Neural crest cell (in vitro differentiated cells): ENCODE results near the gene MAP4K1. TPM values are rescaled to one million over a fixed set of nuclear protein-coding genes. Genes with fewer than 3 reads are reported as not detected.
A peak's percentile ranks its signal among the peaks of the same experiment; 100 is the strongest.

Experiments used
- DNase-seq: peaks from one replicate; pipeline ENCODE4 v3.0.0; 2021; ENCODE audit warnings: low read depth, mixed read lengths, low spot score
- H3K27ac Mint-ChIP-seq: one replicate; pipeline ENCODE4 v1.8.0; 2021; ENCODE audit warnings: mild to moderate bottlenecking, mixed read lengths; ENCODE audit not compliant: unreplicated experiment
- H3K27me3 Mint-ChIP-seq: 2 replicates; pipeline ENCODE4 v1.8.0; 2021; ENCODE audit warnings: low read depth, mild to moderate bottlenecking, mixed read lengths
- H3K36me3 Mint-ChIP-seq: 2 replicates; pipeline ENCODE4 v1.8.0; 2021; ENCODE audit warnings: low read depth, mild to moderate bottlenecking, mixed read lengths
- H3K4me1 Mint-ChIP-seq: 2 replicates; pipeline ENCODE4 v1.8.0; 2021; ENCODE audit warnings: mixed read lengths
- H3K4me3 Mint-ChIP-seq: one replicate; pipeline ENCODE4 v1.8.0; 2021; ENCODE audit warnings: mild to moderate bottlenecking, mixed read lengths
- H3K9me3 Mint-ChIP-seq: 2 replicates; pipeline ENCODE4 v1.8.0; 2021; ENCODE audit warnings: mixed read lengths
- total RNA-seq: library from RNA; stranded (reverse); gene quantifications from 2 replicates; pipeline ENCODE4 v1.2.1, GENCODE V29; 2021
- TF ChIP-seq, protein P1 (sequence below): fragments of 200-600 bp; sonication (generic); conservative IDR thresholded peaks from 2 replicates; pipeline ENCODE4 v1.5.0; 2021; ENCODE audit warnings: antibody characterized with exemption, mild to moderate bottlenecking

Gene MAP4K1
- total RNA-seq, 1 donor from 2014 or later: 3.4 TPM

DNA sequence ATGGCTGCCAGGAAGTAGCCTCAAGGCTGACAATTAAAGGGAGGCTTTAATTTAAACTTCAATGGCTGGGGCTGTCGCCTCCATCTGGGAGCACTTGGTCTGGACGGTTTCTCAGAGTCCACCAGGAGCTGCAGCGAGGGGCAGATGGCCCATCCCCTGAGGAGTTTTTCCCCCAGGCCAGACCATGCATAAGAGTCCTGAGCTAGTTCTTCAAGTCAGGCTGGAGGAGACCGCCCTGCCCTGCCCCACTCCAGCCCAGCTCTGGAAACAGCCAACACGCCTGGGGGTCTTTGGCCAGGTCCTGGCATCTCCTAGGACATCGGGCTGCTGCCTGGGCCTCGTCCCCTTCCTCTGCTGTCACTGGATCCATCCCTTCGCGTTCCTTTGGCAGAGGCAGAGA lies 24.4 kb upstream of the MAP4K1 start:
- TF ChIP-seq, protein P1, sequence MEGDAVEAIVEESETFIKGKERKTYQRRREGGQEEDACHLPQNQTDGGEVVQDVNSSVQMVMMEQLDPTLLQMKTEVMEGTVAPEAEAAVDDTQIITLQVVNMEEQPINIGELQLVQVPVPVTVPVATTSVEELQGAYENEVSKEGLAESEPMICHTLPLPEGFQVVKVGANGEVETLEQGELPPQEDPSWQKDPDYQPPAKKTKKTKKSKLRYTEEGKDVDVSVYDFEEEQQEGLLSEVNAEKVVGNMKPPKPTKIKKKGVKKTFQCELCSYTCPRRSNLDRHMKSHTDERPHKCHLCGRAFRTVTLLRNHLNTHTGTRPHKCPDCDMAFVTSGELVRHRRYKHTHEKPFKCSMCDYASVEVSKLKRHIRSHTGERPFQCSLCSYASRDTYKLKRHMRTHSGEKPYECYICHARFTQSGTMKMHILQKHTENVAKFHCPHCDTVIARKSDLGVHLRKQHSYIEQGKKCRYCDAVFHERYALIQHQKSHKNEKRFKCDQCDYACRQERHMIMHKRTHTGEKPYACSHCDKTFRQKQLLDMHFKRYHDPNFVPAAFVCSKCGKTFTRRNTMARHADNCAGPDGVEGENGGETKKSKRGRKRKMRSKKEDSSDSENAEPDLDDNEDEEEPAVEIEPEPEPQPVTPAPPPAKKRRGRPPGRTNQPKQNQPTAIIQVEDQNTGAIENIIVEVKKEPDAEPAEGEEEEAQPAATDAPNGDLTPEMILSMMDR: no peak
- Mint-ChIP-seq H3K4me1 (peaks cover 8% of the 10 kb centered on the region), H3K27ac (no peak overlapping the region), H3K27me3 (no peaks in the 10 kb centered on the region), H3K36me3 (no peaks in the 10 kb centered on the region), H3K9me3 (no peaks in the 10 kb centered on the region), H3K4me3 (peak overlapping the region; percentile 57)
- DNase-seq: no peak

GRCh38 chr19:38640368-38640767 lies 22.6 kb upstream of the MAP4K1 start:
- H3K27ac Mint-ChIP-seq: peak overlapping the region; percentile 27

GRCh38 chr19:38639679-38640078 lies 21.9 kb upstream of the MAP4K1 start:
- DNase-seq: no peak
- H3K27me3 Mint-ChIP-seq: no peaks in the 10 kb centered on the region
- H3K9me3 Mint-ChIP-seq: no peaks in the 10 kb centered on the region
- H3K27ac Mint-ChIP-seq: no peak overlapping the region
- H3K4me1 Mint-ChIP-seq: peaks cover 11% of the 10 kb centered on the region
- H3K36me3 Mint-ChIP-seq: peaks cover 2% of the 10 kb centered on the region
- TF ChIP-seq, protein P1: no peak
- H3K4me3 Mint-ChIP-seq: no peak overlapping the region

More at GRCh38 chr19:38640368-38640767, 22.6 kb upstream of the MAP4K1 start:
- H3K36me3 Mint-ChIP-seq: no peaks in the 10 kb centered on the region
- H3K9me3 Mint-ChIP-seq: no peaks in the 10 kb centered on the region
- no peaks in the 10 kb centered on the region for H3K27me3 Mint-ChIP-seq
- TF ChIP-seq, protein P1: no peak
- peaks cover 9% of the 10 kb centered on the region for H3K4me1 Mint-ChIP-seq
- no peak overlapping the region for H3K4me3 Mint-ChIP-seq
- no peak for DNase-seq

DNA sequence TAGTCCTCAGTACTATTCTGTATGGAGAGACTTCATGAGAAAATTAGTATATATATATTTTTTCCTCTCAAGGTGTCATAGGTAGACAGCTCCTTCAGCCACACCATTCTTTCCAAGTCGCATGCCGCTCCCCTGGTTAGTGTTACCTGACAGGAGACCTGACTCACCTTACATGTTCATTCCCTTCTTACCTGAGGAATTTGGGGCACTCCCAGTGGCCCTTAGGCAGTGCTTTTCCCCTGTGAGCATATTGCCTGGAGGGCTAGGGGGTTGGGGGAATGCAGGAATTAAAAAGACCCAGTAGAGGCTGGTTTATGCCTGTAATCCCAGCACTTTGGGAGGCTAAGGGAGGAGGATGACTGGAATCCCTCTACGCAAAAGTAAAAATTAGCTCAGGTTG lies 20.7 kb upstream of the MAP4K1 start:
- Mint-ChIP-seq H3K27ac (no peak overlapping the region), H3K36me3 (peaks cover 2% of the 10 kb centered on the region), H3K9me3 (no peaks in the 10 kb centered on the region), H3K4me3 (no peak overlapping the region), H3K27me3 (no peaks in the 10 kb centered on the region), H3K4me1 (peaks cover 12% of the 10 kb centered on the region)
- DNase-seq: no peak
- TF ChIP-seq, protein P1: no peak

DNA sequence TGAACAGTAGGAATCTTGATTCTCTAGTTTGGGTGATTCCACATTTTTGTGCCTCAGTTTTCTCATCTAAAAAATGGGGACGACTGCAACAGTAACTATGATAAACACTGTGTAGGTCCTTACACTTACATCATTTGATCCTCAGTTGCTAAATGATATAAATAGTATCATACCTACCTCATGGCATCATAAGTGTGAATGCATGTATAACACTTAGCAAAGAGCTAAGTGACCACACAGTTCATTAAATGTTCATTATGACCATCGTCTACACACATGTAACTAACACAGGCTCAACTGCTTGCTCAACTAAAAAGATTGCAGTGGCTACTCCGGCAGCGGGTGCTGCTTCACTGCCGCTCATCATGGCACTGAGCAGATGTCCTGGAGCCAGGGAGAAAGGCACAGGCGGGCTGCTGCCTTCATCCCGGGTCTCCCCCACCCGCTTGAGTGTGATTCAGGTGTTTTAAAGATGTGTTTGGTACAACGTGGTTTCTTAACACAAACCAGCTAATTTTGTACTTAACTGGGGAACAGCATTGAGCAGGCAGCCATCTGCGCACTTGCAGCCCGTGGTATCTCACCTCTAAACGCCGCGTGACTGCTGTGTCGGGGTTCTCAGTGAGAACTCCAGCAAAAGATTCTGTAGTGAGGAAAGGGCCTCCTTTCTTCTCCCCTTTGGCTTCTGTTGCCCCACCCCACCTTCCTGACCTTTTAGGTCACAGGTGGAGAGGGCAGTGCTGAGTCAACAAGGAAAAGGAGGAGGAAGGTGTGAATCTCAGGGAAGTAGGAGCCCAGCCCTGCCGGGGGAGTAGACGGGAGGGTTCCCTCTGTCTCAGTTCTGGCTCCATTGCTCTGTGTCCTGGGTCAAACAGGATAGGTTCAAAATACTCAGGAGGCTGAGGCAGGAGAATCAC lies 18.0 kb upstream of the MAP4K1 start:
- DNase-seq: no peak
- Mint-ChIP-seq H3K4me3 (no peak overlapping the region), H3K4me1 (peaks cover 7% of the 10 kb centered on the region), H3K9me3 (no peaks in the 10 kb centered on the region), H3K27me3 (no peaks in the 10 kb centered on the region), H3K36me3 (peaks cover 7% of the 10 kb centered on the region), H3K27ac (no peak overlapping the region)
- TF ChIP-seq, protein P1: no peak
